K562 (cell line): Measurements from ENCODE around the gene SYVN1. TPM values are rescaled to one million over a fixed set of nuclear protein-coding genes. Genes with fewer than 3 reads are reported as not detected.

ENCODE experiments used
- BCL6 ChIP-seq: fragments of 250-450 bp; sonication (Bioruptor Pico); IDR thresholded peaks from 2 replicates; pipeline ENCODE4 v1.4.0; 2020
- C11orf30 ChIP-seq: fragments of 450-650 bp; IDR thresholded peaks from 2 replicates; pipeline ENCODE4 v1.6.1; 2016; ENCODE audit warnings: low read depth, mild to moderate bottlenecking
- GABPA ChIP-seq: fragments of 200-800 bp; sonication (Bioruptor generic); conservative IDR thresholded peaks from 2 replicates; pipeline ENCODE4 v1.6.1; 2016; ENCODE audit warnings: low read depth, missing genetic modification characterization, missing compliant biosample characterization
- GTF2F1 ChIP-seq: IDR thresholded peaks from 2 replicates; pipeline ENCODE4 v1.6.1; 2011; ENCODE audit warnings: low read depth, low read length, improper control_type of control experiment
- L3MBTL2 ChIP-seq: fragments of 450-650 bp; IDR thresholded peaks from 2 replicates; pipeline ENCODE4 v1.6.1; 2016; ENCODE audit warnings: mild to moderate bottlenecking, moderate library complexity
- NCOA2 ChIP-seq, 2 experiments: fragments of 450-650 bp; IDR thresholded peaks; 2 replicates each; pipeline ENCODE4 v1.6.1; 2018; ENCODE audit warnings: mild to moderate bottlenecking in 2 of 2, moderate library complexity in 1 of 2; ENCODE audit not compliant: partially characterized antibody in 2 of 2
- PHB ChIP-seq: fragments of 250-450 bp; sonication (Bioruptor Pico); IDR thresholded peaks from 2 replicates; pipeline ENCODE4 v1.5.0; 2021
- RNF219 ChIP-seq: fragments of 250-450 bp; sonication (Bioruptor Pico); IDR thresholded peaks from 2 replicates; pipeline ENCODE4 v1.5.0; 2022; ENCODE audit warnings: mild to moderate bottlenecking
- TBL1XR1 ChIP-seq, 2 experiments: IDR thresholded peaks; 2 replicates each; pipeline ENCODE4 v1.6.1; 2012; ENCODE audit warnings: improper control_type of control experiment in 2 of 2, low read length in 2 of 2, mild to moderate bottlenecking in 1 of 2
- TBP ChIP-seq: optimal IDR thresholded peaks from 2 replicates; pipeline ENCODE3; 2011; ENCODE audit warnings: low read depth, low read length, improper control_type of control experiment
- TRIM28 ChIP-seq: fragments of 450-650 bp; IDR thresholded peaks from 2 replicates; pipeline ENCODE4 v1.6.1; 2017
- ZNF174 ChIP-seq: fragments of 250-450 bp; sonication (Bioruptor Pico); IDR thresholded peaks from 2 replicates; pipeline ENCODE4 v1.4.0; 2020; ENCODE audit warnings: mild to moderate bottlenecking
- ZNF324 ChIP-seq: fragments of 250-450 bp; sonication (Bioruptor Pico); IDR thresholded peaks from 2 replicates; pipeline ENCODE4 v1.4.0; 2020; ENCODE audit warnings: mild to moderate bottlenecking
- ZNF431 ChIP-seq: sonication (generic); formaldehyde crosslinking; IDR thresholded peaks from 2 replicates; pipeline ENCODE4 v1.8.0; 2022; ENCODE audit warnings: mild to moderate bottlenecking, missing genetic modification reagents
- ZNF445 ChIP-seq: fragments of 250-450 bp; sonication (Bioruptor Pico); IDR thresholded peaks from 2 replicates; pipeline ENCODE4 v1.4.0; 2020; ENCODE audit warnings: low read depth, mild to moderate bottlenecking, moderate library complexity
- ZNF76 ChIP-seq: fragments of 250-450 bp; sonication (Bioruptor Pico); IDR thresholded peaks from 2 replicates; pipeline ENCODE4 v1.4.0; 2020; ENCODE audit warnings: mild to moderate bottlenecking, moderate library complexity, borderline replicate concordance
- ZSCAN29 ChIP-seq: fragments of 450-650 bp; IDR thresholded peaks from 2 replicates; pipeline ENCODE4 v1.6.1; 2017
- polyA plus RNA-seq, 8 experiments: library from polyadenylated mRNA; depleted of rRNA in 4 of 8; stranded (reverse) in 5 of 8; unstranded in 3 of 8; fragments of >200 nt; fragmentation: Nextera tagmentation in 2 of 8; fragmentation: Illumina TruSeq in 1 of 8; extraction: Ambion mirVana in 2 of 8; extraction: Trizol in 1 of 8; gene quantifications; 2 replicates each; pipeline versions ENCODE4 v1.2.1 to v1.2.3, GENCODE V29; 2011 to 2014; ENCODE audit warnings: inconsistent platforms in 1 of 8, missing spikeins in 1 of 8
- total RNA-seq, 7 experiments: library from RNA; depleted of rRNA in 6 of 7; stranded (reverse); fragments of >200 nt in 6 of 7; fragmentation: Illumina TruSeq in 2 of 7; extraction: Trizol in 2 of 7; gene quantifications; 2 replicates each; pipeline versions ENCODE4 v1.2.1 to v1.2.3, GENCODE V29; 2011 to 2021; ENCODE audit warnings: low replicate concordance in 1 of 7
- TF ChIP-seq, protein P1 (sequence below): fragments of 150-350 bp; conservative IDR thresholded peaks from 2 replicates; pipeline ENCODE4 v1.6.1; 2014; ENCODE audit warnings: low read length
- TF ChIP-seq, protein P2 (sequence below): fragments of 250-450 bp; sonication (Bioruptor Pico); IDR thresholded peaks from 2 replicates; pipeline ENCODE4 v1.9.0; 2021; ENCODE audit warnings: mild to moderate bottlenecking
- TF ChIP-seq, protein P3 (sequence below): sonication (generic); formaldehyde crosslinking; IDR thresholded peaks from 2 replicates; pipeline ENCODE4 v1.8.1; 2022; ENCODE audit warnings: missing genetic modification reagents

The SYVN1 gene
- total and polyA plus RNA-seq, 9 of the 15 experiments (the other 6 are each of a cell fraction or from before 2014, with no cell fraction given): 0.41 to 47.4 (median 9.9) TPM

GRCh38 chr11:65095974-65096806 is 38.1 kb downstream of the SYVN1 start, which contains the start of gene VPS51 (continued):
- TF ChIP-seq, protein P1, sequence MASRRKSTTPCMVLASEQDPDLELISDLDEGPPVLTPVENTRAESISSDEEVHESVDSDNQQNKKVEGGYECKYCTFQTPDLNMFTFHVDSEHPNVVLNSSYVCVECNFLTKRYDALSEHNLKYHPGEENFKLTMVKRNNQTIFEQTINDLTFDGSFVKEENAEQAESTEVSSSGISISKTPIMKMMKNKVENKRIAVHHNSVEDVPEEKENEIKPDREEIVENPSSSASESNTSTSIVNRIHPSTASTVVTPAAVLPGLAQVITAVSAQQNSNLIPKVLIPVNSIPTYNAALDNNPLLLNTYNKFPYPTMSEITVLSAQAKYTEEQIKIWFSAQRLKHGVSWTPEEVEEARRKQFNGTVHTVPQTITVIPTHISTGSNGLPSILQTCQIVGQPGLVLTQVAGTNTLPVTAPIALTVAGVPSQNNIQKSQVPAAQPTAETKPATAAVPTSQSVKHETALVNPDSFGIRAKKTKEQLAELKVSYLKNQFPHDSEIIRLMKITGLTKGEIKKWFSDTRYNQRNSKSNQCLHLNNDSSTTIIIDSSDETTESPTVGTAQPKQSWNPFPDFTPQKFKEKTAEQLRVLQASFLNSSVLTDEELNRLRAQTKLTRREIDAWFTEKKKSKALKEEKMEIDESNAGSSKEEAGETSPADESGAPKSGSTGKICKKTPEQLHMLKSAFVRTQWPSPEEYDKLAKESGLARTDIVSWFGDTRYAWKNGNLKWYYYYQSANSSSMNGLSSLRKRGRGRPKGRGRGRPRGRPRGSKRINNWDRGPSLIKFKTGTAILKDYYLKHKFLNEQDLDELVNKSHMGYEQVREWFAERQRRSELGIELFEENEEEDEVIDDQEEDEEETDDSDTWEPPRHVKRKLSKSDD: no peak; the same call in 1 of the 2 replicates
- TF ChIP-seq TRIM28 (peak; percentile 81; the same call in 1 of the 2 replicates), RNF219 (CRISPR knock-in tag) (no peak), C11orf30 (peak; percentile 95), TBP (peak; percentile 92), ZNF76 (peak; percentile 58; the same call in 1 of the 2 replicates), ZNF324 (CRISPR knock-in tag) (no peak), TBL1XR1 (IDR thresholded peaks at IDR 0.05; ENCODE audit: low read length in 2 of 2) (peak; percentile 69 to 93), L3MBTL2 (peak; percentile 57), ZSCAN29 (no peak), NCOA2 (IDR thresholded peaks at IDR 0.05; ENCODE audit: partially characterized antibody in 2 of 2) (no peak), ZNF445 (CRISPR knock-in tag) (no peak), GTF2F1 (peak; percentile 88), GABPA (peak; percentile 99), BCL6 (CRISPR knock-in tag) (0 out of 2 replicates have a peak, but pooled peaks have one; percentile 43), PHB (CRISPR knock-in tag) (no peak), ZNF431 (CRISPR knock-in tag) (0 out of 2 replicates have a peak, but pooled peaks have one; percentile 33), ZNF174 (no peak)
- TF ChIP-seq, protein P2, sequence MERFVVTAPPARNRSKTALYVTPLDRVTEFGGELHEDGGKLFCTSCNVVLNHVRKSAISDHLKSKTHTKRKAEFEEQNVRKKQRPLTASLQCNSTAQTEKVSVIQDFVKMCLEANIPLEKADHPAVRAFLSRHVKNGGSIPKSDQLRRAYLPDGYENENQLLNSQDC (CRISPR knock-in tag): peak; percentile 94
- TF ChIP-seq, protein P3, sequence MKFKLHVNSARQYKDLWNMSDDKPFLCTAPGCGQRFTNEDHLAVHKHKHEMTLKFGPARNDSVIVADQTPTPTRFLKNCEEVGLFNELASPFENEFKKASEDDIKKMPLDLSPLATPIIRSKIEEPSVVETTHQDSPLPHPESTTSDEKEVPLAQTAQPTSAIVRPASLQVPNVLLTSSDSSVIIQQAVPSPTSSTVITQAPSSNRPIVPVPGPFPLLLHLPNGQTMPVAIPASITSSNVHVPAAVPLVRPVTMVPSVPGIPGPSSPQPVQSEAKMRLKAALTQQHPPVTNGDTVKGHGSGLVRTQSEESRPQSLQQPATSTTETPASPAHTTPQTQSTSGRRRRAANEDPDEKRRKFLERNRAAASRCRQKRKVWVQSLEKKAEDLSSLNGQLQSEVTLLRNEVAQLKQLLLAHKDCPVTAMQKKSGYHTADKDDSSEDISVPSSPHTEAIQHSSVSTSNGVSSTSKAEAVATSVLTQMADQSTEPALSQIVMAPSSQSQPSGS: no peak
